CD14-positive monocyte (primary cell): Measurements from ENCODE around the gene TTC23. TPM values are rescaled to one million over a fixed set of nuclear protein-coding genes. Genes with fewer than 3 reads are reported as not detected.
"Not testable (repeated sequence)": the region's sequence is repeated elsewhere in the genome, so short reads cannot be mapped to it uniquely, and the experiment has no call there.

Experiments used
- DNase-seq, 3 donors: peaks; one replicate each; pipeline ENCODE4 v3.0.0-alpha.2; 2011 to 2022
- H2AFZ ChIP-seq: 2 replicates; pipeline ENCODE4 v1.6.0; 2012; ENCODE audit warnings: mild to moderate bottlenecking, low read depth, low read length, inconsistent platforms; ENCODE audit not compliant: insufficient read depth, poor library complexity, severe bottlenecking
- H3K27ac ChIP-seq, 2 donors: 1 replicate in 1 of 2; 2 replicates in 1 of 2; pipeline ENCODE4 v1.5.1; 2012 to 2013; ENCODE audit warnings: low read length in 2 of 2, control low read depth in 1 of 2, inconsistent platforms in 1 of 2, low read depth in 1 of 2, mild to moderate bottlenecking in 1 of 2
- H3K27me3 ChIP-seq, 2 donors: one replicate each; pipeline versions ENCODE4 v1.6.0 to v1.6.1; 2011 to 2013; ENCODE audit warnings: low read length in 2 of 2; ENCODE audit not compliant: control insufficient read depth in 2 of 2, insufficient read depth in 2 of 2
- H3K36me3 ChIP-seq, 2 donors: replicated peaks in 1 of 2; 1 replicate in 1 of 2; 2 replicates in 1 of 2; pipeline versions ENCODE4 v1.5.1 to v1.6.1; 2012 to 2013; ENCODE audit warnings: low read length in 2 of 2, control low read depth in 1 of 2, inconsistent platforms in 1 of 2, mild to moderate bottlenecking in 1 of 2; ENCODE audit not compliant: insufficient read depth in 2 of 2, control insufficient read depth in 1 of 2
- H3K4me1 ChIP-seq, 2 donors: 1 replicate in 1 of 2; 2 replicates in 1 of 2; pipeline versions ENCODE4 v1.5.1 to v1.6.1; 2012 to 2013; ENCODE audit warnings: low read length in 2 of 2, control low read depth in 1 of 2, inconsistent platforms in 1 of 2, mild to moderate bottlenecking in 1 of 2, moderate library complexity in 1 of 2; ENCODE audit not compliant: insufficient read depth in 2 of 2, control insufficient read depth in 1 of 2
- H3K4me2 ChIP-seq: replicated peaks from 2 replicates; pipeline ENCODE3; 2012; ENCODE audit warnings: low read length, moderate library complexity, mild to moderate bottlenecking; ENCODE audit not compliant: poor library complexity, severe bottlenecking; ENCODE audit errors: extremely low read depth
- H3K4me3 ChIP-seq, 3 experiments: fragments of 200-600 bp in 1 of 3; sonication (generic) in 1 of 3; replicated peaks in 1 of 3; 1 replicate in 2 of 3; 2 replicates in 1 of 3; pipeline ENCODE4 v1.5.1; 2011 to 2013; ENCODE audit warnings: low read length in 3 of 3, mild to moderate bottlenecking in 3 of 3, control low read depth in 2 of 3, low read depth in 2 of 3, inconsistent platforms in 1 of 3, moderate library complexity in 1 of 3
- H3K79me2 ChIP-seq: 2 replicates; pipeline ENCODE4 v1.6.0; 2012; ENCODE audit warnings: mild to moderate bottlenecking, control low read depth, inconsistent platforms, low read length, moderate library complexity; ENCODE audit not compliant: insufficient read depth
- H3K9ac ChIP-seq: 2 replicates; pipeline ENCODE4 v1.6.0; 2017; ENCODE audit warnings: low read length, mild to moderate bottlenecking; ENCODE audit not compliant: insufficient read depth, poor library complexity, severe bottlenecking
- H3K9me3 ChIP-seq, 2 donors: replicated peaks in 1 of 2; 1 replicate in 1 of 2; 2 replicates in 1 of 2; pipeline versions ENCODE4 v1.5.1 to v1.6.1; 2012 to 2013; ENCODE audit warnings: low read length in 2 of 2, control low read depth in 1 of 2; ENCODE audit not compliant: control insufficient read depth in 1 of 2, insufficient read depth in 1 of 2
- H4K20me1 ChIP-seq: 2 replicates; pipeline ENCODE4 v1.6.0; 2012; ENCODE audit warnings: mild to moderate bottlenecking, low read length, control low read depth, moderate library complexity; ENCODE audit not compliant: insufficient read depth
- H3K27ac Mint-ChIP-seq, 7 donors: one replicate each; pipeline ENCODE4 v1.8.0; 2020; ENCODE audit warnings: mild to moderate bottlenecking in 7 of 7, mixed read lengths in 7 of 7, moderate library complexity in 6 of 7, inconsistent platforms in 2 of 7
- H3K27me3 Mint-ChIP-seq, 3 donors: one replicate each; pipeline ENCODE4 v1.8.0; 2021 to 2022; ENCODE audit warnings: low read depth in 3 of 3, mild to moderate bottlenecking in 3 of 3, mixed read lengths in 3 of 3, moderate library complexity in 3 of 3, inconsistent platforms in 1 of 3
- H3K36me3 Mint-ChIP-seq, 2 donors: one replicate each; pipeline ENCODE4 v1.8.0; 2020; ENCODE audit warnings: mixed read lengths in 2 of 2, inconsistent platforms in 1 of 2, mild to moderate bottlenecking in 1 of 2
- H3K4me1 Mint-ChIP-seq: one replicate; pipeline ENCODE4 v1.8.0; 2020; ENCODE audit warnings: mild to moderate bottlenecking, mixed read lengths
- H3K4me3 Mint-ChIP-seq, 2 donors: one replicate each; pipeline ENCODE4 v1.8.0; 2020; ENCODE audit warnings: mild to moderate bottlenecking in 2 of 2, mixed read lengths in 2 of 2, moderate library complexity in 1 of 2
- H3K9me3 Mint-ChIP-seq, 7 donors: one replicate each; pipeline ENCODE4 v1.8.0; 2020 to 2022; ENCODE audit warnings: mixed read lengths in 7 of 7, mild to moderate bottlenecking in 6 of 7, moderate library complexity in 6 of 7, inconsistent platforms in 2 of 7
- WGBS: methylation state at CpG from one replicate; pipeline ENCODE4 v1.1.5; 2013; ENCODE audit warnings: missing lambda C conversion rate; ENCODE audit not compliant: insufficient coverage; 5-methylcytosine and 5-hydroxymethylcytosine counted together
- intact Hi-C, 2 donors: fragments of 100-400 bp; cut with micrococcal nuclease; formaldehyde crosslinking; loops; one replicate each; pipeline versions ENCODE4 v1.15.0 to v1.15.1; 2023
- polyA plus RNA-seq, 3 donors: library from polyadenylated mRNA; depleted of rRNA in 1 of 3; unstranded in 2 of 3; stranded (reverse) in 1 of 3; fragments of 300-500 nt in 2 of 3; fragments of >200 nt in 1 of 3; fragmentation: Illumina TruSeq in 2 of 3; gene quantifications; 1 replicate in 2 of 3; 2 replicates in 1 of 3; pipeline ENCODE4 v1.2.3, GENCODE V29; 2012 to 2021
- TF ChIP-seq, protein P1 (sequence below): fragments of 200-600 bp; IDR thresholded peaks from one replicate; pipeline ENCODE4 v1.8.0; 2022; ENCODE audit warnings: antibody characterized with exemption, mild to moderate bottlenecking

Gene TTC23
- polyA plus RNA-seq, 3 donors: 0.51 to 0.55 TPM; not detected in 1

DNA sequence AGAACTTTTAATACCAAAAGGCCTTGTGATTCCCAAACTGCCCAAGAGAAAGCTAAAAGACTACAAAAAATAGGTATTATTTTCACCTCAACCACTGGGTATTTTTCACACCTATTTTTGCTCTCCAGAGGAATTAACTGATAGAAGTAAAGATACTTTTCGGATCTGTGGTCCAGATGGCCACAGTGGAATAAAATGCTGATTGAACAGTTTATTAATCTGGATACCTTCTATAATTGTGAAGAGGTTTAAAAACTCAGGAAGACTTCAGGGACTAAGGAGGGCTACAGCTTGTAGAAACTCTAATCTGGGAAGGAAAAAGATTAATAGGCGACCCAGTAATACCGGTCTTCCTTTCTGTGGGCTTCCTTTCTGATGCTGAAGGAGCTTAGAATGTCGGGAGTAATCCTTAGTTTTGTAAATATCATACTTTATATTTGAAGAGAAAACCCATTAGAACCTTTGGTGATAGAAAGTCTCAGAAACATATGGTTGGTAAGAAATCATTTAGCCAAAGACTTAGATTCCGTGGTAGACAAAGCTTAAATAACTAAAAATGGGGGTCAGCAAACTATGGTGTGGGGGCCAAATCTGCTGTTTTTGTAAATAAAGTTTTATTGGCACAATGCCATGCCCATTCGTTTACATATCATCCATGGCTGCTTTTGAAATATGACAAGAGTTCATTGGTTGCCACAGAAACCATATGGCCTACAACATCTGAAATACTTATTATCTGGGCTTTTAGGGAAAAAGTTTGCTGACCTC is 47.8 kb downstream of the TTC23 start:
- no peaks in the 10 kb centered on the region for H3K27me3 ChIP-seq
- TF ChIP-seq, protein P1, sequence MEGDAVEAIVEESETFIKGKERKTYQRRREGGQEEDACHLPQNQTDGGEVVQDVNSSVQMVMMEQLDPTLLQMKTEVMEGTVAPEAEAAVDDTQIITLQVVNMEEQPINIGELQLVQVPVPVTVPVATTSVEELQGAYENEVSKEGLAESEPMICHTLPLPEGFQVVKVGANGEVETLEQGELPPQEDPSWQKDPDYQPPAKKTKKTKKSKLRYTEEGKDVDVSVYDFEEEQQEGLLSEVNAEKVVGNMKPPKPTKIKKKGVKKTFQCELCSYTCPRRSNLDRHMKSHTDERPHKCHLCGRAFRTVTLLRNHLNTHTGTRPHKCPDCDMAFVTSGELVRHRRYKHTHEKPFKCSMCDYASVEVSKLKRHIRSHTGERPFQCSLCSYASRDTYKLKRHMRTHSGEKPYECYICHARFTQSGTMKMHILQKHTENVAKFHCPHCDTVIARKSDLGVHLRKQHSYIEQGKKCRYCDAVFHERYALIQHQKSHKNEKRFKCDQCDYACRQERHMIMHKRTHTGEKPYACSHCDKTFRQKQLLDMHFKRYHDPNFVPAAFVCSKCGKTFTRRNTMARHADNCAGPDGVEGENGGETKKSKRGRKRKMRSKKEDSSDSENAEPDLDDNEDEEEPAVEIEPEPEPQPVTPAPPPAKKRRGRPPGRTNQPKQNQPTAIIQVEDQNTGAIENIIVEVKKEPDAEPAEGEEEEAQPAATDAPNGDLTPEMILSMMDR: no peak
- H3K36me3 ChIP-seq: no peaks in the 10 kb centered on the region
- Mint-ChIP-seq H3K4me3 (no peak overlapping the region), H3K27me3 (peaks cover 0 to 2% (median 0%) of the 10 kb centered on the region in 3 donors), H3K36me3 (peaks cover 0 to 8% of the 10 kb centered on the region in 2 donors), H3K9me3 (peaks cover 0 to 2% (median 0%) of the 10 kb centered on the region in 7 donors), H3K4me1 (no peaks in the 10 kb centered on the region), H3K27ac (no peak overlapping the region)
- H3K79me2 ChIP-seq: no peaks in the 10 kb centered on the region
- no peak overlapping the region for H3K4me2 ChIP-seq
- no peak overlapping the region for H3K4me3 ChIP-seq
- no peak overlapping the region for H3K27ac ChIP-seq
- H3K9ac ChIP-seq: no peak overlapping the region
- WGBS: 89% methylated on average over 1 of the region's 6 CpGs
- no peak for DNase-seq
- no peaks in the 10 kb centered on the region for H4K20me1 ChIP-seq
- no peak overlapping the region for H2AFZ ChIP-seq
- intact Hi-C loops: no loop called here
- H3K9me3 ChIP-seq: no peaks in the 10 kb centered on the region
- H3K4me1 ChIP-seq: no peaks in the 10 kb centered on the region

DNA sequence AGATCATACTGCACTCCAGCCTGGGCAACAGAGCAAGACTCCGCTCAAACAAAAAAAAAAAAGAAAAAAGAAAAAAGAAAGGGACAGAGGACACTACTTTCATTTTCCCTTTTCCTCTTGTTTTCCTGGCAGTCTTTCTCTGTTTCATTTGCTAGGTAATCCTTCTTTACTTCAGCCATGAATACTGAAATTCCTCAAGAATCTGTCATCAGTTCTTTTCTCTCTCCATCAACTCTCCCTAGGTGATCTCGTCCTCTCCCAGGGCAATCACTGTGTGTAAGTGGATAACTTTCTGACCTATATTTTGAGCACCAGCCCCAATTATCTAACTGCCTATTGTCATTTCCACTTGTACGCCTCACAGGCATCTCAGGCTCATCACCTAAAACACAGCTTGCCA is 51.5 kb downstream of the TTC23 start:
- intact Hi-C loops: no loop called here
- peaks cover 0 to 6% (median 1%) of the 10 kb centered on the region in 7 donors for H3K9me3 Mint-ChIP-seq
- no peak overlapping the region for H2AFZ ChIP-seq
- H3K27me3 Mint-ChIP-seq: no peaks in the 10 kb centered on the region
- no peak overlapping the region for H3K4me3 Mint-ChIP-seq
- H3K27ac Mint-ChIP-seq: no peak overlapping the region
- H3K27ac ChIP-seq: no peak overlapping the region
- H3K4me1 ChIP-seq: no peaks in the 10 kb centered on the region
- H3K36me3 ChIP-seq: no peaks in the 10 kb centered on the region
- H3K27me3 ChIP-seq: no peaks in the 10 kb centered on the region
- H3K9ac ChIP-seq: no peak overlapping the region
- WGBS: 93% methylated on average over 1 of the region's 3 CpGs
- DNase-seq: no peak
- H3K9me3 ChIP-seq: no peaks in the 10 kb centered on the region
- no peaks in the 10 kb centered on the region for H3K4me1 Mint-ChIP-seq
- no peaks in the 10 kb centered on the region for H3K79me2 ChIP-seq
- H4K20me1 ChIP-seq: no peaks in the 10 kb centered on the region
- no peak overlapping the region for H3K4me3 ChIP-seq
- H3K4me2 ChIP-seq: no peak overlapping the region
- TF ChIP-seq, protein P1: no peak
- peaks cover 0 to 15% of the 10 kb centered on the region in 2 donors for H3K36me3 Mint-ChIP-seq

DNA sequence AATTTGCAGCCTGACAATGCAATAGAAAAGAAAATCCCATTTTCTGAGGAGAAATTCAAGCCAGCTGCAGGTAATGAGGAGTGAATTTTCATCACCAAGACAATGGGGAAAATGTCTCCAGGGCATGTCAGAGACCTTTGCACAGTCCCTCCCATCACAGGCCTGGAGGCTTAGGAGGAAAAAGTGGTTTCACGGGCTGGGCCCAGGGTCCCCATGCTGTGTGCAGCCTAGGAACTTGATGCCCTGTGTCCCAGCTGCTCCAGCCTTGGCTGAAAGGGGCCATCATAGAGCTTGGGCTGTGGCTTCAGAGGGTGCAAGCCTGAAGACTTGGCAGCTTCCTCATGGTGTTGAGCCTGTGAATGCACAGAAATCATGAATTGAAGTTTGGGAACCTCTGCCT is 57.2 kb downstream of the TTC23 start:
- WGBS: no CpG with 5 or more reads among the region's 1 CpG
- DNase-seq, H3K27me3 Mint-ChIP-seq, H3K36me3 ChIP-seq, H3K79me2 ChIP-seq, H3K4me2 ChIP-seq, H3K9ac ChIP-seq, H3K4me3 Mint-ChIP-seq, H3K27ac ChIP-seq, H3K9me3 ChIP-seq, H3K27me3 ChIP-seq, H3K4me3 ChIP-seq, H2AFZ ChIP-seq, H3K4me1 ChIP-seq, intact Hi-C loops, H4K20me1 ChIP-seq, H3K27ac Mint-ChIP-seq, H3K4me1 Mint-ChIP-seq: not testable (repeated sequence)
- Mint-ChIP-seq H3K36me3 (peaks cover 0 to 12% of the 10 kb centered on the region in 2 donors), H3K9me3 (peaks cover 0 to 16% (median 2%) of the 10 kb centered on the region in 7 donors)
